GM12873 (cell line): ENCODE measurements around the gene KLHL22.

Experiments
- CTCF ChIP-seq: IDR thresholded peaks from 2 replicates; pipeline ENCODE4 v1.5.1; 2012; ENCODE audit warnings: low read depth, mild to moderate bottlenecking, moderate library complexity, low read length, control low read depth; ENCODE audit not compliant: insufficient read depth; ENCODE audit errors: missing control alignments

Gene KLHL22

GRCh38 chr22:20399866-20400605, 95.6 kb downstream of the KLHL22 start:
- TF ChIP-seq CTCF = no peak

DNA sequence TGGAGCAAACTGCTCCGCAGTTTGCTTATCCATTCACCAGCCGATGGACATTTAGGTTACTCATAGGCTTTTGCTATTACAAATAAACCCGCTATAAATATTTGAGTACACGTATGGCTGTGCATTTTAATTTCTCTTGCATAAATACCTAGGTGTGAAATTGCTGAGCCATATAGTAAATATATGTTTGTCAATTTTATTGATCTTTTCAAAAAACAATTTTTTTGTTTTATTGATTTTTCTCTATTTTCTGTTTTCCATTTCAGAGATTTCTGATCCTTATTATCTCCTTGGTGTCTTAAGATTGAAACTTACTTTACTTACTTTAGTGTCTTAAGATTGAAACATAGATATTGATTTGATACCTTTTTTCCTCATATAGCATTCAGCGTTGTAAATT, 97.2 kb downstream of the KLHL22 start:
- TF ChIP-seq CTCF = no peak

- no peak for TF ChIP-seq CTCF
Measured at GRCh38 chr22:20397498-20397897, 98.1 kb downstream of the KLHL22 start.

DNA sequence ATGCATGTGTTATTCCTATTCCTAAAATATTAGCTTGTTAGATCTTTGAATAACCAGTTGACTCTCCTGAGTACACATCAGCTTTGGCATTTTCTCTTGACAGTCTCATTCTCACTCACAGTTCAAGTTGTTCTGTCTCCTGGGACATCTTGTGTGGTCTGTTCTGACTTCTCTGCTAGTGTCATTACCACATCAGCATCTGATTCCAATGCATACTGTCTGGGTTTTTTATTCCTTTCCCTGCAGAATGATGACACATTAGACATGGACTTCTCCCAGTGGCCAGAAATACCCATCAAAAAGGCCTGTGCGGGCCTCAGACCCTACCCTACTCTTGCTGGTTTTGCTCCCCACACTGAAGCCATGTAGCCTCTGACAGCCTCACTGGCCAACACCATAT, 99.0 kb downstream of the KLHL22 start:
- TF ChIP-seq CTCF = no peak

GRCh38 chr22:20395907-20396287, 99.7 kb downstream of the KLHL22 start:
- TF ChIP-seq CTCF = no peak

DNA sequence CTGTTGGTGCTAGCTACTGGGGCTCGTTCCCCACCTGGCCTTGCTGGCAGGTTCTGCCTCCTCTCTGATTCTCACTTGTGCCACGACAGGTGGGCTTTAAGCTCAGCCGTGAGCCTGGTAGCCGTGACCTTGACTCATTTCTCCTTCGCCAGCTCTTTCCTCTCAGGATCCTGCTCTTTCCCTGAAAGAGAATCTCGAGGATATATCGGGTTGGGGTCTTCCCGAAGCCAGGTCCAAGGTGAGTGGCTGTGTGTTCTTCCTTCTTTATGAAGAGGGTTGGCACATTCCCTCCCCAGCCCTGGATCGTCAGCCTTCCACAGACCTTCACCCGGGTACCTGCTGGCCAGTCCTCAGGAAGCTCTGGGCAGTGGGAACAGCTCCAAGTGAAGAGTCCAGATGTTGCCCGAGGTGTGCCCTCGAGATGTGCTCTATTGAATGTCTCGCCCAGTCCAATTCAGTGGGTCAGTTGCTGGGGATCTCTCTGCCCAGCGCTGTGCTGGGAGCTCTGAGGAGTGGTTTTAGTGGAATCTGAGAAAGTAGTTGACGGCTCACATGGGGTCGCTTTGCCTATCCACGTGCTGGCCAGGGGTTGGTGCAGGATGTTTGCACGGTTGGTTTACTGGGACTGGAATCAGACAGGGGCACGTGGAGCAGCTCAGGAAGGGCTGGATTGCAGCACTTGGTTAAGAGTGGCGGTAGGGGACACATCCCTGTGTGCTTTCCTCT, 100.3 kb downstream of the KLHL22 start:
- no peak for TF ChIP-seq CTCF

DNA sequence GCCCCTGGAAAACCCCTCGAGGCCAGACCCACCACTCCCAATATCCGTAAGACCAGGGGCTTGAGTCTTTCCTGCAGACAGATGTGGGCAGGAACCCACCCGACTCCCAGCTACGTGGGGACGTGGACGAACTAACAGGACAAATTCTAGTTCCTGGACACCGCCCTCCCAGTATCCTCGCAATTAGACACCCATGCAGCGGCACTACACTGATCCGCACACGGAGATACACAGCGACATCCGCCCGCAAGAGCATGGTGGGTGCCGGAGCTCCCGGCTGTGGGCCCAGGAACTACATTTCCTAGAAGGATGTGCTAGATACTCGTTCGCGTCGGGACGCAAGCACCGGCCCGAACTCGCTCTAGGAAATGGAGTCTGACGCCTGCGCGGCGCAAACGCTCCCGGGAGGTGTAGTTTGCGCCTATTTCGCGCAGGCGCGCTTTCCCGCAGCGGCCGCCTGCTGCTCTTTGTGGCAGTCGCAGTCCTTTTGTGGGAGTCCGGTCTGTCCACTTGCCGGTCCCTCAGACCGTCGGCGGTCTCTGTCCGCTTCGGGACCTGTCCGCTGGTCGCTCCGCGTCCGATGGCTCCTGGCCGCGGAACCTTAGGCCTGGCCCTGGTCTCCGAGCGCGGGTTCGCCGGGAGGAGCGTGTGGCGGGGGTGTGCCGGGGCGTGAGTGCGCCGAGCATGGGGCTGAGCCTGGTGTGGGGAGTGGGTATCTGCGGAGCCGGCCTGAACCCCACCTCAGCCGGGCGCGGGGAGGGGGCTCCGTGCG, 101.7 kb downstream of the KLHL22 start, which contains the start of gene ZNF74:
Gene ZNF74 (plus strand): TSS at position 447 of the 772 bp plus-strand sequence. CDS start 478 bp downstream, outside the sequence.
- TF ChIP-seq CTCF = no peak
